Naive thymus-derived CD4-positive, alpha-beta T cell (primary cell): ENCODE measurements around the gene CPEB3. TPM values are rescaled to one million over a fixed set of nuclear protein-coding genes. Genes with fewer than 3 reads are reported as not detected.
"Not testable (repeated sequence)": the region's sequence is repeated elsewhere in the genome, so short reads cannot be mapped to it uniquely, and the experiment has no call there.

ENCODE experiments used
- ATAC-seq: fragments of 150-1000 bp; cut with Tn5 transposase; 2 replicates; pipeline ENCODE4 v1.10.0; 2021; ENCODE audit warnings: mild to moderate bottlenecking, moderate library complexity
- CTCF ChIA-PET: fragments of 350-600 bp; sonication (Branson Sonifier 250); formaldehyde crosslinking; loops from one replicate; lab custom pipeline; 2021; ENCODE audit warnings: antibody characterized with exemption; lab: Charles Lee
- POLR2A ChIA-PET: fragments of 350-600 bp; sonication (Branson Sonifier 250); formaldehyde crosslinking; loops from one replicate; lab custom pipeline; 2021; ENCODE audit warnings: antibody characterized with exemption, inconsistent platforms; lab: Charles Lee
- DNase-seq, 9 donors: peaks; one replicate each; pipeline versions ENCODE4 v3.0.0 to v3.0.0-alpha.2; 2020 to 2022; ENCODE audit warnings: mixed read lengths in 1 of 9
- H3K27ac ChIP-seq: one replicate; pipeline ENCODE4 v1.7.0; 2013; ENCODE audit warnings: mild to moderate bottlenecking, low read depth, low read length, moderate library complexity
- H3K27me3 ChIP-seq, 2 donors: one replicate each; pipeline ENCODE4 v1.7.0; 2013; ENCODE audit warnings: low read length in 2 of 2, mild to moderate bottlenecking in 2 of 2, moderate library complexity in 2 of 2; ENCODE audit not compliant: control insufficient read depth in 2 of 2, insufficient read depth in 2 of 2
- H3K36me3 ChIP-seq, 3 experiments: 1 replicate in 2 of 3; 2 replicates in 1 of 3; pipeline ENCODE4 v1.7.0; 2013; ENCODE audit warnings: low read length in 3 of 3, mild to moderate bottlenecking in 3 of 3, moderate library complexity in 1 of 3; ENCODE audit not compliant: insufficient read depth in 3 of 3, control insufficient read depth in 2 of 3
- H3K4me1 ChIP-seq, 2 donors: one replicate each; pipeline ENCODE4 v1.7.0; 2013; ENCODE audit warnings: low read length in 2 of 2, mild to moderate bottlenecking in 2 of 2, moderate library complexity in 1 of 2; ENCODE audit not compliant: control insufficient read depth in 2 of 2, insufficient read depth in 2 of 2
- H3K4me3 ChIP-seq: 2 replicates; pipeline ENCODE4 v1.7.0; 2013; ENCODE audit warnings: mild to moderate bottlenecking, low read length
- H3K9me3 ChIP-seq, 3 experiments: 1 replicate in 2 of 3; 2 replicates in 1 of 3; pipeline ENCODE4 v1.7.0; 2013; ENCODE audit warnings: low read length in 3 of 3; ENCODE audit not compliant: control insufficient read depth in 2 of 3
- H3K27ac Mint-ChIP-seq, 9 donors: one replicate each; pipeline ENCODE4 v1.8.0; 2020 to 2022; ENCODE audit warnings: mixed read lengths in 9 of 9, mild to moderate bottlenecking in 8 of 9, moderate library complexity in 5 of 9, inconsistent platforms in 2 of 9
- H3K27me3 Mint-ChIP-seq, 5 donors: one replicate each; pipeline ENCODE4 v1.8.0; 2021 to 2022; ENCODE audit warnings: mixed read lengths in 5 of 5, mild to moderate bottlenecking in 1 of 5
- H3K36me3 Mint-ChIP-seq, 5 donors: one replicate each; pipeline ENCODE4 v1.8.0; 2020 to 2022; ENCODE audit warnings: mixed read lengths in 5 of 5, mild to moderate bottlenecking in 3 of 5, inconsistent platforms in 1 of 5
- H3K4me1 Mint-ChIP-seq, 7 donors: one replicate each; pipeline ENCODE4 v1.8.0; 2020 to 2022; ENCODE audit warnings: mixed read lengths in 7 of 7, mild to moderate bottlenecking in 3 of 7, inconsistent platforms in 1 of 7
- H3K4me3 Mint-ChIP-seq, 10 donors: one replicate each; pipeline ENCODE4 v1.8.0; 2020 to 2022; ENCODE audit warnings: mild to moderate bottlenecking in 10 of 10, mixed read lengths in 10 of 10, moderate library complexity in 6 of 10, inconsistent platforms in 2 of 10
- H3K9me3 Mint-ChIP-seq, 11 donors: one replicate each; pipeline ENCODE4 v1.8.0; 2020 to 2022; ENCODE audit warnings: mixed read lengths in 11 of 11, mild to moderate bottlenecking in 4 of 11, inconsistent platforms in 1 of 11, moderate library complexity in 1 of 11
- intact Hi-C, 2 donors: fragments of 100-400 bp; cut with micrococcal nuclease; formaldehyde crosslinking; loops; one replicate each; pipeline ENCODE4 v1.15.1; 2023
- polyA plus RNA-seq, 2 donors: library from polyadenylated mRNA; unstranded; fragments of 300-500 nt; fragmentation: Illumina TruSeq; gene quantifications; one replicate each; pipeline ENCODE4 v1.2.3, GENCODE V29; 2021
- total RNA-seq, 6 experiments: library from RNA in 5 of 6; stranded (reverse) in 5 of 6; gene quantifications; 1 replicate in 5 of 6; 2 replicates in 1 of 6; pipeline ENCODE4 v1.2.3 and lab custom pipeline; 2021 to 2026

Gene CPEB3
- total and polyA plus RNA-seq, 7 experiments from 2014 or later: 0.74 to 3.3 (median 2.1) TPM

GRCh38 chr10:92031580-92031979, 259.3 kb downstream of the CPEB3 start:
- H3K36me3 Mint-ChIP-seq: peaks cover 25 to 69% (median 66%) of the 10 kb centered on the region in 5 donors
- peaks cover 13 to 16% (median 14%) of the 10 kb centered on the region in 3 experiments for H3K36me3 ChIP-seq
- H3K4me1 Mint-ChIP-seq: no peaks in the 10 kb centered on the region
- DNase-seq: no peak
- no peak overlapping the region for H3K27ac Mint-ChIP-seq
- H3K4me1 ChIP-seq: no peaks in the 10 kb centered on the region
- no peak overlapping the region for H3K27ac ChIP-seq
- intact Hi-C loops: no loop called here
- H3K27me3 Mint-ChIP-seq: no peaks in the 10 kb centered on the region
- POLR2A ChIA-PET: no interaction called here
- ATAC-seq: no peak
- H3K4me3 ChIP-seq: no peak overlapping the region
- CTCF ChIA-PET: no interaction called here
- no peaks in the 10 kb centered on the region for H3K27me3 ChIP-seq
- no peak overlapping the region for H3K4me3 Mint-ChIP-seq
- H3K9me3 Mint-ChIP-seq: peaks cover 0 to 4% (median 0%) of the 10 kb centered on the region in 11 donors
- H3K9me3 ChIP-seq: no peaks in the 10 kb centered on the region

GRCh38 chr10:92027141-92027540, 263.7 kb downstream of the CPEB3 start:
- Histone ChIP-seq H3K9me3 (no peaks in the 10 kb centered on the region), H3K4me1 (no peaks in the 10 kb centered on the region), H3K4me3 (no peak overlapping the region), H3K27me3 (no peaks in the 10 kb centered on the region), H3K27ac (no peak overlapping the region), H3K36me3 (peaks cover 19 to 56% (median 27%) of the 10 kb centered on the region in 3 experiments)
- DNase-seq (no peak), ATAC-seq (no peak)
- H3K9me3 Mint-ChIP-seq: no peaks in the 10 kb centered on the region
- H3K27me3 Mint-ChIP-seq: no peaks in the 10 kb centered on the region
- no peak overlapping the region for H3K4me3 Mint-ChIP-seq
- no peaks in the 10 kb centered on the region for H3K4me1 Mint-ChIP-seq
- peaks cover 16 to 64% (median 52%) of the 10 kb centered on the region in 5 donors for H3K36me3 Mint-ChIP-seq
- H3K27ac Mint-ChIP-seq: no peak overlapping the region
- POLR2A ChIA-PET: interaction anchor here (0.6 kb wide), 1 partner anchor 618 kb away, joined by 3 read pairs; no protein-coding TSS in a partner anchor
- CTCF ChIA-PET: no interaction called here
- intact Hi-C loops: no loop called here

GRCh38 chr10:92025340-92025739, 265.5 kb downstream of the CPEB3 start:
- H3K27ac ChIP-seq, DNase-seq, H3K9me3 ChIP-seq, H3K9me3 Mint-ChIP-seq, H3K27ac Mint-ChIP-seq, H3K4me1 Mint-ChIP-seq, CTCF ChIA-PET, H3K4me3 Mint-ChIP-seq, H3K4me3 ChIP-seq, H3K27me3 ChIP-seq, intact Hi-C loops, H3K4me1 ChIP-seq, ATAC-seq, H3K27me3 Mint-ChIP-seq: not testable (repeated sequence)
- H3K36me3 ChIP-seq: peaks cover 22 to 67% (median 27%) of the 10 kb centered on the region in 3 experiments
- POLR2A ChIA-PET: interaction anchor here (0.6 kb wide), 1 partner anchor 132 kb away, joined by 3 read pairs; no protein-coding TSS in a partner anchor
- H3K36me3 Mint-ChIP-seq: peaks cover 12 to 63% (median 50%) of the 10 kb centered on the region in 5 donors

- no peak overlapping the region for H3K27ac Mint-ChIP-seq
- H3K4me3 Mint-ChIP-seq: no peak overlapping the region
- H3K9me3 ChIP-seq: no peaks in the 10 kb centered on the region
- no peaks in the 10 kb centered on the region for H3K4me1 ChIP-seq
- no peaks in the 10 kb centered on the region for H3K27me3 Mint-ChIP-seq
- no peaks in the 10 kb centered on the region for H3K4me1 Mint-ChIP-seq
- H3K36me3 ChIP-seq: peaks cover 22 to 68% (median 31%) of the 10 kb centered on the region in 3 experiments
- peaks cover 12 to 66% (median 53%) of the 10 kb centered on the region in 5 donors for H3K36me3 Mint-ChIP-seq
- H3K4me3 ChIP-seq: no peak overlapping the region
- intact Hi-C loops: no loop called here
- no peak overlapping the region for H3K27ac ChIP-seq
- DNase-seq: no peak
- no peak for ATAC-seq
- H3K27me3 ChIP-seq: no peaks in the 10 kb centered on the region
- CTCF ChIA-PET: no interaction called here
- no peaks in the 10 kb centered on the region for H3K9me3 Mint-ChIP-seq
- POLR2A ChIA-PET: interaction anchor here (0.6 kb wide), 1 partner anchor 131 kb away, joined by 3 read pairs; no protein-coding TSS in a partner anchor
These were observed 266.2 kb downstream of the CPEB3 start for GRCh38 chr10:92024700-92025099.

GRCh38 chr10:92014620-92015019, 276.3 kb downstream of the CPEB3 start:
- Mint-ChIP-seq H3K27me3 (no peaks in the 10 kb centered on the region), H3K4me1 (peaks cover 0 to 11% (median 0%) of the 10 kb centered on the region in 7 donors), H3K36me3 (peaks cover 8 to 61% (median 49%) of the 10 kb centered on the region in 5 donors), H3K4me3 (no peak overlapping the region), H3K27ac (no peak overlapping the region), H3K9me3 (no peaks in the 10 kb centered on the region)
- H3K36me3 ChIP-seq: peaks cover 0 to 66% (median 34%) of the 10 kb centered on the region in 3 experiments
- ChIA-PET POLR2A (no interaction called here), CTCF (no interaction called here)
- no peak overlapping the region for H3K27ac ChIP-seq
- DNase-seq: no peak
- no peaks in the 10 kb centered on the region for H3K27me3 ChIP-seq
- intact Hi-C loops: no loop called here
- ATAC-seq: no peak
- H3K9me3 ChIP-seq: no peaks in the 10 kb centered on the region
- H3K4me3 ChIP-seq: no peak overlapping the region
- H3K4me1 ChIP-seq: no peaks in the 10 kb centered on the region

GRCh38 chr10:92011560-92012214, 279.2 kb downstream of the CPEB3 start:
- Mint-ChIP-seq H3K9me3 (no peaks in the 10 kb centered on the region), H3K4me3 (no peak overlapping the region), H3K27me3 (no peaks in the 10 kb centered on the region), H3K27ac (no peak overlapping the region), H3K36me3 (peaks cover 9 to 47% (median 42%) of the 10 kb centered on the region in 5 donors), H3K4me1 (peaks cover 0 to 19% (median 5%) of the 10 kb centered on the region in 7 donors)
- no peak for DNase-seq
- no peak overlapping the region for H3K4me3 ChIP-seq
- H3K27me3 ChIP-seq: no peaks in the 10 kb centered on the region
- no peaks in the 10 kb centered on the region for H3K9me3 ChIP-seq
- ChIA-PET POLR2A (no interaction called here), CTCF (no interaction called here)
- intact Hi-C loops: no loop called here
- H3K4me1 ChIP-seq: peaks cover 0 to 4% of the 10 kb centered on the region in 2 donors
- no peak overlapping the region for H3K27ac ChIP-seq
- ATAC-seq: no peak
- H3K36me3 ChIP-seq: peaks cover 0 to 51% (median 23%) of the 10 kb centered on the region in 3 experiments
